Measurements from ENCODE around the gene TBC1D32.
A peak's percentile ranks its signal among the peaks of the same experiment; 100 is the strongest.
"Not testable (repeated sequence)": the region's sequence is repeated elsewhere in the genome, so short reads cannot be mapped to it uniquely, and the experiment has no call there.

Gene TBC1D32

DNA sequence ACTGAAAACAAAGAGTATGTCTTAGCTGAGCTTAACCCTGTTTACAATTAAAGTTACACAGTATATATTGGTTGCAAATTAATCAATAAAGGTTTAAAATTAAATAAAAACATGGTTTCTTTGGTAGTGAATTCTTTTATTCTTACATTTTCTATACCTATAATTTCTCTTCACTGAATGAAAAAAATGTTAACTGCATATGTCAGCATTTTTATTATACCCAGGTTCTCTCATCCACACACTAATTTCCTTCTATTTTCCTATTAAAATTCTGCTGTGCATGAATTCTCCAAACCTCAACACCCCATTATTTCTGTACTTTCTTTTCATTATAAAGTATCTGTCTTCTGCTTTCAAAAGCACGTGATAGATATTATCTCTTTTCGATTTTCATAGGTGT lies 91.9 kb downstream of the TBC1D32 start:
- H3K27ac ChIP-seq, result no peak overlapping the region
- no peak for TF ChIP-seq CTCF (conservative IDR thresholded peaks at IDR 0.05)

DNA sequence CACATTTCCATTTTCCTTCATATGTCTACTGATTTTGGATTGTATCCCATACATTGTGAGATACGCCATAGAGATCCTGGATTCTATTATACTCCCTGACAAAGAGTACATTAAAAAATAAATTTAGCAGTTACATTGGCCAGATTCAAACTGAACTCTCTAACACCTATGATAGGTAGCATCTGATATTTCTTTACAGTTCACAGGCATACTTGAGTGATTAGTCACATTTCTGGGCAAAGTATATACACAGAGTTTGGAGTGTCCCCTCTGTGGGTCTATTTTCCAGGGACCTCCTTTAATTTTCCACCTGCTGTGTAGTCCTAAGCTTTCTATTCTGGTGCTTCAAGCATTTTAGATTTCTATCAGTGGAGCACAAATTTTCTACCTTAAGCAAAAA lies 96.4 kb downstream of the TBC1D32 start:
- H3K27ac ChIP-seq, result no peak overlapping the region
- TF ChIP-seq CTCF (conservative IDR thresholded peaks at IDR 0.05), result no peak

DNA sequence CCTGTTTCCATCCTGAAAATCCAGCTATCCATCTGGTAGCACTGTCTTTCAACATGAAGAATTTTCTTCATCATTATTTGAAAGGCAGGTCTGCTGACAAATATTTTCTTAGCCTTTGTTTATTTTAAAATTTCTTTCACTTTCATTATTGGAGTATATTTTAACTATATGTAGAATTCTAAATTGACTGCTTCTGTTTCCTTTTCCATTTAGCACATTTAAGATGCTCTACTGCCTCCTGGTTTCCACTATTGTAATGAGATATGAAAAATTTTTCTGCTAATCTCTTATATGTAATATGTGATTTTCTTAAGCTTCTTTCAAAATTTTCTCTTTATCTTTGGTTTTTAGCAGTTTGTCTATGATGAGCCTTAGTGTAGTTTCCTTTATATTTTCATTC lies 97.3 kb downstream of the TBC1D32 start:
- no peak overlapping the region for H3K27ac ChIP-seq
- 0 out of 2 replicates have a peak, but pooled peaks have one; percentile 7 for TF ChIP-seq CTCF (conservative IDR thresholded peaks at IDR 0.05)

DNA sequence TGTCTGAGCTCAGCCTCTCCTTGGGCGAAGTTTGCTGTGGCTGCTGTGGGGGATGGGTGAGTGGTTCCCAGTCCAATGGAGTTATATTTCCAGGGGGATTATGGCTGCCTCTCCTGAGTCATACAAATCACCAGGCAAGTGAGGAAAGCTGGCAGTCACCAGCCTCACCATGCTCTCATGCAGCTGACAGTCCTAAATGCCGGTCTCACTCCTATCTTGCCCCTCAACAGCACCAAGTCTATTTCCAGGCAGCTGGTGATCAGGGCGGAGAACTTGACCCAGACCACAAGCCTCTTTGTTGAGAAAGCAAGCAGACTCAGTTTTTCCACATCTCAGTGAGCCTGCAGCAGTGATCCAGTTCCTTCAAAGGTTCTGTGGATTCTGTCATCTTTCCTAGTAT lies 98.9 kb downstream of the TBC1D32 start:
- no peak overlapping the region for H3K27ac ChIP-seq
- no peak for TF ChIP-seq CTCF (conservative IDR thresholded peaks at IDR 0.05)

GRCh38 chr6:121223930-121224329 lies 110.3 kb downstream of the TBC1D32 start:
- no peak overlapping the region for H3K27ac ChIP-seq
- TF ChIP-seq CTCF (conservative IDR thresholded peaks at IDR 0.05), result no peak

DNA sequence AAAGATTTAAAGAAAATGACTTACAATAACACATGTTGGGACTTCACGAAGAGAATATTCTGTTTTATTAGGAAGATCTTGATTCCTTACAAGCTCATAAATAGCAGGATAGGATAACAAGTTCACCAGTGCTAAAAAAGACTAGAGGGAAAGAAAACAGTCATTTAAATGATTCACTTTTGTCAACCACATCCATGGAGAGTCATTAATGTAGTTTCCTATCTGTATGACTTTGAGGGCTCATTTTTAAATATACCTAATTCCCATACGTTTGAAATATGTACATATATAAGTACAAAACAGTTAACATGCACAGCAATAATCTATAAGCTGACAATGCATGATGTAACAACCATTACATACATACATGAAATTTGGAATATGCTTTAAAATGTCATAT lies 111.1 kb downstream of the TBC1D32 start:
- H3K27ac ChIP-seq, result no peak overlapping the region

DNA sequence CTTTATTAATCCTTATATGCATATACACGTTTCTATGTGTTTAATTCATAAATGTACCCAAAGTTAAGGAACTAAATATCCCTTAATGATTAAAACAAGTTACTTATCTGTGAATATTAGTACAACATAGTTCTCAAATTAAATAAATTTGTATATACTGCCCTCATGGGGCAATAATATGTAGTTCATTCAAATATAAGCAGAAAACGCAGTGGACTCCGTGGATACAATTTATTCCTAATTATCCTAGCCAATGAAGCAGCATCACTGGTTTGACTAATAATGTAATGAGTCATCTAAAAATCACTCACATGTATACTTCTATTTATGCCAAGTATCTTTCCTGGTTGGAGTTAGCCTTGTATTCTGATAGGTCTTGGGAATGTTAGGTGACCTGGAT lies 111.6 kb downstream of the TBC1D32 start:
- no peak overlapping the region for H3K27ac ChIP-seq
- TF ChIP-seq CTCF (conservative IDR thresholded peaks at IDR 0.05), result peak; percentile 55

More for the DNA sequence above, 111.1 kb downstream of the TBC1D32 start:
- no peak for TF ChIP-seq CTCF (conservative IDR thresholded peaks at IDR 0.05)

DNA sequence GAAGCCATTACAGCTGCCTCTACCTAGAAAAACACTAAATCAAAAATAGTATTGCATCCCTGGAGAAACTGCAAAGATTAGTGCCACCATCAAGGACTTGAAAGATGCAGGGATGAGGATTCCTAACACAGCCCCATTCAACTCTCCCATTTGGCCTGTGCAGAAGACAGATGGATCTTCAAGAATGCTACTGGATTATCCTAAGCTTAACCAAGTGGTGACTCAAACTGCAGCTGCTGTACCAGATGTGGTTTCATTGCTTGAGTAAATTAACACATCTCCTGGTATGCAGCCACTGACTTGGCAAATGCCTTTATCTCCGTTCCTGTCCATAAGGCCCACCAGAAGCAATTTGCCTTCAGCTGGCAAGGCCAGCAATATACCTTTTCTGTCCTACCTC lies 117.4 kb downstream of the TBC1D32 start:
- TF ChIP-seq CTCF (conservative IDR thresholded peaks at IDR 0.05), result no peak

GRCh38 chr6:121213341-121213740 lies 120.9 kb downstream of the TBC1D32 start:
- not testable (repeated sequence) for H3K27ac ChIP-seq

More for the DNA sequence above, 117.4 kb downstream of the TBC1D32 start:
- H3K27ac ChIP-seq, result no peak overlapping the region
